AG09309 (cell line): ENCODE data around the gene SOX8.

Source experiments
- DNase-seq: peaks from one replicate; pipeline ENCODE4 v3.0.0-alpha.2; 2010; ENCODE audit warnings: low read depth
- H3K4me3 ChIP-seq: 2 replicates; pipeline ENCODE4 v1.5.1; 2011; ENCODE audit warnings: mild to moderate bottlenecking, low read depth, low read length, moderate library complexity; ENCODE audit not compliant: control insufficient read depth
- TF ChIP-seq, protein P1 (sequence below): IDR thresholded peaks from 2 replicates; pipeline ENCODE4 v1.5.1; 2011; ENCODE audit warnings: mild to moderate bottlenecking, low read depth, low read length, inconsistent platforms; ENCODE audit not compliant: insufficient read depth, control insufficient read depth; ENCODE audit errors: missing control alignments

Gene SOX8

GRCh38 chr16:983044-984030 is 1.8 kb downstream of the SOX8 start:
- TF ChIP-seq, protein P1, sequence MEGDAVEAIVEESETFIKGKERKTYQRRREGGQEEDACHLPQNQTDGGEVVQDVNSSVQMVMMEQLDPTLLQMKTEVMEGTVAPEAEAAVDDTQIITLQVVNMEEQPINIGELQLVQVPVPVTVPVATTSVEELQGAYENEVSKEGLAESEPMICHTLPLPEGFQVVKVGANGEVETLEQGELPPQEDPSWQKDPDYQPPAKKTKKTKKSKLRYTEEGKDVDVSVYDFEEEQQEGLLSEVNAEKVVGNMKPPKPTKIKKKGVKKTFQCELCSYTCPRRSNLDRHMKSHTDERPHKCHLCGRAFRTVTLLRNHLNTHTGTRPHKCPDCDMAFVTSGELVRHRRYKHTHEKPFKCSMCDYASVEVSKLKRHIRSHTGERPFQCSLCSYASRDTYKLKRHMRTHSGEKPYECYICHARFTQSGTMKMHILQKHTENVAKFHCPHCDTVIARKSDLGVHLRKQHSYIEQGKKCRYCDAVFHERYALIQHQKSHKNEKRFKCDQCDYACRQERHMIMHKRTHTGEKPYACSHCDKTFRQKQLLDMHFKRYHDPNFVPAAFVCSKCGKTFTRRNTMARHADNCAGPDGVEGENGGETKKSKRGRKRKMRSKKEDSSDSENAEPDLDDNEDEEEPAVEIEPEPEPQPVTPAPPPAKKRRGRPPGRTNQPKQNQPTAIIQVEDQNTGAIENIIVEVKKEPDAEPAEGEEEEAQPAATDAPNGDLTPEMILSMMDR, result no peak
- no peak for DNase-seq
- H3K4me3 ChIP-seq, result no peak overlapping the region

DNA sequence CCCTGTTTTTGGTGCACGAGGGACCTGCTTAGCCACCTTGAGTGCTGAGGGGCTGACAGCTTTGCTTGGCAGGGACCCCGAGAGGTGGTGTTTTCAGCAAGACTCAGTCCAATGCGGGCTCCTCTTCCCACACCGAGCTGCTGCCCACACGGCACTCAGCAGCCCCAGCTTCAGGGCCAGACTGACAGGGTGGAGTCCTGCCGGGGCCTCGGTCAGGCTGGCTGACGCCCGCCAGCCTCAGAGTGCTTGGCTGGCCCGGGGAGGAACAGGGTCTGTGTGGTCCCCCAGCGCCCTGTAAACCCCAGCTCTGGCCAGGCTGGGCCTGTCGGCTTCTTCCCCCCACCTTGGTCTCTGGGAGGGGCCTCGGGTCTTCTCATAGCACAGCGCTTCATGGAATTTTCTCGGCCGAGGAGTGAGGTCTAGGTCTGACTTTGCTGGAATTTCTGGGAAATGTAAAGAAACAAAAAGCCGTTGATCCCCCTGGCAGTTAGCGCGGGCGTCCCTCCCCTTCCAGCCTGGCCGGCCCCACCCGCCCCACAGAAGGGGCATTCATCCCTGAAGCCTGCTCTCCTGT is 2.6 kb downstream of the SOX8 start:
- TF ChIP-seq, protein P1, result no peak
- no peak overlapping the region for H3K4me3 ChIP-seq
- DNase-seq, result no peak

DNA sequence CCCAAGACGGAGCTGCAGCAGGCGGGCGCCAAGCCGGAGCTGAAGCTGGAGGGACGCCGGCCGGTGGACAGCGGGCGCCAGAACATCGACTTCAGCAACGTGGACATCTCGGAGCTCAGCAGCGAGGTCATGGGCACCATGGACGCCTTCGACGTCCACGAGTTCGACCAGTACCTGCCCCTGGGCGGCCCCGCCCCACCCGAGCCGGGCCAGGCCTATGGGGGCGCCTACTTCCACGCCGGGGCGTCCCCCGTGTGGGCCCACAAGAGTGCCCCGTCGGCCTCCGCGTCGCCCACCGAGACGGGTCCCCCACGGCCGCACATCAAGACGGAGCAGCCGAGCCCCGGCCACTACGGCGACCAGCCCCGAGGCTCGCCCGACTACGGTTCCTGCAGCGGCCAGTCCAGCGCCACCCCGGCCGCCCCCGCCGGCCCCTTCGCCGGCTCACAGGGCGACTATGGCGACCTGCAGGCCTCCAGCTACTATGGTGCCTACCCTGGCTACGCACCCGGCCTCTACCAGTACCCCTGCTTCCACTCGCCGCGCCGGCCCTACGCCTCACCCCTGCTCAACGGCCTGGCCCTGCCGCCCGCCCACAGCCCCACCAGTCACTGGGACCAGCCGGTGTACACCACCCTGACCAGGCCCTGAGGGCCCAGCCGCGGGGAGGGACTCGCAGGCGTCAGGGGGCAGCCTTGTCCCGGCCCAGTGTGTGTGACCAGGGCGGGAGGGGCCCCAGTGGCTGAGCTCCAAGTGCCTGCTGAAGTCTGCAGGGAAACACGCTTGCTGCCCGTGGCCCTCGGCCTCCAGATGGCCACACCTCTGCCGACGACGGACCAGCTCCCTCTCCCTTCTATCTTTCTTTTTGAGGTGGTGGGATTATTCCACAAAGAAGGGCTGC is 3.4 kb downstream of the SOX8 start:
- no peak for DNase-seq

DNA sequence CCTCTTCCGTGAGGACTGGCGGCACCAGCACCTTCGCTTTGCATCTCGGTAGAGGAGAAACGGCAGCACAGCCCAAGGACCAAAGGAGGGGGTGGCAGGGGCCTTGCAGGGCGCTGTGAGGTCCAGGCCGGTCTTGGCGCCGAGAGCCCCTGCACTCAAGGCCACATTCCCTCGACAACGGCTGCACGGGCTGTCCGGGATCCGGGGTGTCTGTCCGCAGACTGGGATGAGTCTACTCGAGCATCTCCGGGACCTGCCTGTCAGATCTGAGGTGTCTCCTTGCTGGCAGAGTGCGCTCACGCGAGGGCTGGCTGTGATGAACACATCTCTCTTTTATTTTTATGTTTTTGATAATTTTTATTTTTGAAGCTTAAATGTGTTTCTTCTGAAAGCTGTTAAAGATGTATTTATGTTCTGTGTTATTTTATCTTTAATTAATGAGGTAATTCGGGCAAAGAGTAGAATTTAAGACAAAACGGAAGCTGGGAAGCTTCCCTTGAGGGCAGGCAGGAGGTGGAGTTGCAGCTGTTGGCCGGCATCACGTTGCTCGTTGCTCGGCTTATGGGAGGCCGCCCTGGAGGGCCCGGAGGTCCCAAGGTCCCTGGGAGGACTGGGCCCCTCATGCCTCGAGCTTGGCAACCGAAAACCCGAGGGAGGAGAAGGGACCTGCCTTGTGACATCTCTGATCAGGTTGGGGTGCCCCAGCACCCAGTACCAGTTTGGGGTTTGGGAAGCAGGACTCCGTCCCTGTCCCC is 4.3 kb downstream of the SOX8 start:
- no peak for DNase-seq
- TF ChIP-seq, protein P1, result no peak
- no peak overlapping the region for H3K4me3 ChIP-seq

More for the DNA sequence above, 3.4 kb downstream of the SOX8 start:
- TF ChIP-seq, protein P1, result no peak
- no peak overlapping the region for H3K4me3 ChIP-seq

DNA sequence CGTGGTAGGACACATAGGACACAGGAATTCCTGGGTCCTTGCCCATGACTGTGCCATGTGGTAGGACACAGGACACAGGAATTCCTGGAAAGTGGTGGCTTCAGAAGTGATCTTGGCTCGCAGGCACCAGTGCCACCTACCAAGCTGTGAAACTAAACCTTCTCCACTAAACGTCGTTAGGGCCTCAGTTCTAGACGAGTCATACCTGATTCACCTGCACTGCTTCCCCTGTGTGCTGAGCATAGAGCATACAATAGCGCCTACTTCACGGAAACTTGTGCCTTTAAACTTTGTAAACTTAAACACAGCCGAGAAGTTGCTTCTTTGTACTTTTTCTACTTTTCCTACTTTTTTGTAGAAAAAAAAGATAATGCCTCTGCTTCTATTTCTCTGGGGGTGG is 4.8 kb downstream of the SOX8 start:
- TF ChIP-seq, protein P1, result no peak
- DNase-seq, result no peak
- no peak overlapping the region for H3K4me3 ChIP-seq

- H3K4me3 ChIP-seq, result no peak overlapping the region
- no peak for DNase-seq
- TF ChIP-seq, protein P1, result no peak
Observed at GRCh38 chr16:986925-987582, 5.5 kb downstream of the SOX8 start.
